Measurements from ENCODE around the gene ZNF280B.

GRCh38 chr22:22440188-22440587 is 68.4 kb downstream of the ZNF280B start:
- TF ChIP-seq SUZ12 (IDR thresholded peaks at IDR 0.05; ENCODE audit: extremely low read depth, insufficient read depth, insufficient read length), result no peak
- TF ChIP-seq YY1 (IDR thresholded peaks at IDR 0.05; ENCODE audit: insufficient read depth, insufficient read length), result no peak
